HG03196 (cell line): ENCODE results near the gene PEX5.
A peak's percentile ranks its signal among the peaks of the same experiment; 100 is the strongest.
"Not testable (repeated sequence)": the region's sequence is repeated elsewhere in the genome, so short reads cannot be mapped to it uniquely, and the experiment has no call there.

ENCODE experiments used
- ATAC-seq: cut with Tn5 transposase; IDR thresholded peaks from one replicate; pipeline ENCODE4 v1.9.1; 2021; ENCODE audit not compliant: unreplicated experiment

The PEX5 gene

GRCh38 chr12:7158781-7159609 lies 30.5 kb upstream of the PEX5 start:
- ATAC-seq, result no peak

GRCh38 chr12:7160183-7160582 lies 29.3 kb upstream of the PEX5 start:
- no peak for ATAC-seq

- no peak for ATAC-seq
Observed at GRCh38 chr12:7161327-7161726, 28.2 kb upstream of the PEX5 start.

- no peak for ATAC-seq
Observed at GRCh38 chr12:7161811-7162210, 27.7 kb upstream of the PEX5 start.

- no peak for ATAC-seq
Observed at GRCh38 chr12:7162691-7163114, 26.8 kb upstream of the PEX5 start.

GRCh38 chr12:7169951-7170350 lies 19.5 kb upstream of the PEX5 start:
- no peak for ATAC-seq

- ATAC-seq, result no peak
Observed at GRCh38 chr12:7171854-7172253, 17.6 kb upstream of the PEX5 start.

- no peak for ATAC-seq
Observed at GRCh38 chr12:7175493-7175892, 14.0 kb upstream of the PEX5 start.

GRCh38 chr12:7176595-7176994 lies 12.9 kb upstream of the PEX5 start:
- no peak for ATAC-seq

- no peak for ATAC-seq
Observed at GRCh38 chr12:7178481-7178880, 11.0 kb upstream of the PEX5 start.

GRCh38 chr12:7180685-7181084 lies 8.8 kb upstream of the PEX5 start:
- no peak for ATAC-seq

- not testable (repeated sequence) for ATAC-seq
Observed at GRCh38 chr12:7186058-7186457, 3.4 kb upstream of the PEX5 start.

- ATAC-seq, result peak; percentile 35
Observed at GRCh38 chr12:7188562-7189397, 706 bp upstream of the PEX5 start.

- ATAC-seq, result peak; percentile 6
Observed at GRCh38 chr12:7190268-7191055, 976 bp downstream of the PEX5 start.

- ATAC-seq, result no peak
Observed at GRCh38 chr12:7193674-7194073, 4.2 kb downstream of the PEX5 start.

- ATAC-seq, result no peak
Observed at GRCh38 chr12:7197841-7198240, 8.4 kb downstream of the PEX5 start.

GRCh38 chr12:7203109-7203508 lies 13.6 kb downstream of the PEX5 start:
- ATAC-seq, result no peak

GRCh38 chr12:7205091-7205490 lies 15.6 kb downstream of the PEX5 start:
- ATAC-seq, result no peak

GRCh38 chr12:7206691-7207090 lies 17.2 kb downstream of the PEX5 start:
- ATAC-seq, result no peak

- ATAC-seq, result no peak
Observed at GRCh38 chr12:7207866-7208625, 18.6 kb downstream of the PEX5 start.

GRCh38 chr12:7209958-7210357 lies 20.5 kb downstream of the PEX5 start:
- no peak for ATAC-seq
